ENCODE data around the gene PPM1F. TPM values are rescaled to one million over a fixed set of nuclear protein-coding genes. Genes with fewer than 3 reads are reported as not detected.

The PPM1F gene
- total and polyA plus RNA-seq, 10 of the 15 experiments (the other 5 are each of a cell fraction or from before 2014, with no cell fraction given) = 0.55 to 26.3 (median 9.7) TPM

- no peaks in the 10 kb centered on the region for H3K9me3 ChIP-seq (replicated peaks; ENCODE audit: control insufficient read depth, insufficient read depth, low read length)
- peak overlapping the region; percentile 71 for H2AFZ ChIP-seq (ENCODE audit: control insufficient read depth, low read depth, low read length)
- no peaks in the 10 kb centered on the region for H4K20me1 ChIP-seq (ENCODE audit: control insufficient read depth, insufficient read depth)
- H3K4me3 ChIP-seq = peak overlapping the region; percentile 76; the same call in 1 of the 2 replicates
- no peak for TF ChIP-seq LARP7 (IDR thresholded peaks at IDR 0.05)
- TF ChIP-seq NFYB (IDR thresholded peaks at IDR 0.05; ENCODE audit: insufficient read depth, low read depth, low read length) = no peak
- no peak for TF ChIP-seq BMI1 (IDR thresholded peaks at IDR 0.05; ENCODE audit: borderline replicate concordance)
- no peak for TF ChIP-seq BACH1 (IDR thresholded peaks at IDR 0.05; ENCODE audit: borderline replicate concordance)
- TF ChIP-seq ZNF622 (IDR thresholded peaks at IDR 0.05) = no peak
- no peak for TF ChIP-seq HDAC2 (IDR thresholded peaks at IDR 0.05)
- TF ChIP-seq BHLHE40 (IDR thresholded peaks at IDR 0.05; ENCODE audit: borderline replicate concordance in 1 of 2, low read depth in 2 of 2, low read length in 1 of 2) = no peak
- TF ChIP-seq DPF2 (IDR thresholded peaks at IDR 0.05) = no peak
- no peak for TF ChIP-seq ATF2 (IDR thresholded peaks at IDR 0.05; ENCODE audit: low read length)
- TF ChIP-seq ATF3 (IDR thresholded peaks at IDR 0.05; ENCODE audit: borderline replicate concordance, extremely low read depth, low read depth, low read length) = no peak
- TF ChIP-seq ZNF217 (IDR thresholded peaks at IDR 0.05) = no peak
- no peak for TF ChIP-seq PRDM15 (CRISPR knock-in tag; IDR thresholded peaks at IDR 0.05)
- TF ChIP-seq CHD2 (IDR thresholded peaks at IDR 0.05; ENCODE audit: borderline replicate concordance, low read depth, low read length) = no peak
- no peak for TF ChIP-seq MEF2B (IDR thresholded peaks at IDR 0.05; ENCODE audit: partially characterized antibody, poor library complexity, severe bottlenecking)
- no peak for TF ChIP-seq NKRF (conservative IDR thresholded peaks at IDR 0.05)
- ATAC-seq (no peak), FAIRE-seq (no peak), DNase-seq (ENCODE audit: low read depth, low spot score) (no peak)
- no TSS peak for BruUV-seq (replicated peaks)
- in situ Hi-C loops (cut with MboI) (loop anchor here (10.0 kb wide), 1 partner anchor 63 kb away; no protein-coding TSS in a partner anchor), intact Hi-C loops (cut with micrococcal nuclease; ENCODE audit: unreplicated experiment) (loop anchor here (1.0 to 10.0 kb wide), 7 partner anchors 15 to 1020 kb away; partner anchors contain the start of genes MAPK1 and PPM1F)
- WGBS (ENCODE audit: insufficient coverage, insufficient replicate concordance, low lambda C conversion rate, missing lambda C conversion rate) = 57% methylated on average over 8 of the region's 8 CpGs
- CTCF ChIA-PET = interaction anchor here (0.8 to 8.1 kb wide), 26 partner anchors 9 to 1022 kb away, joined by 3 to 82 read pairs (median 4); partner anchors contain the start of genes PPIL2 and PPM1F
- H3K36me3 ChIP-seq (ENCODE audit: control insufficient read depth in 2 of 2, insufficient read depth in 2 of 2, low read length in 1 of 2) = no peaks in the 10 kb centered on the region; a peak in 1 of 4 replicates
- peak overlapping the region; percentile 58; the same call in 1 of the 2 replicates for H3K9ac ChIP-seq (ENCODE audit: control insufficient read depth, insufficient read depth, low read length)
- peaks cover 16% of the 10 kb centered on the region for H3K4me1 ChIP-seq (ENCODE audit: control insufficient read depth, insufficient read depth, low read length)
- POLR2A ChIA-PET = interaction anchor here (1.4 kb wide), 1 partner anchor 175 kb away, joined by 4 read pairs; no protein-coding TSS in a partner anchor
- RAD21 ChIA-PET (ENCODE audit: unreplicated experiment) = interaction anchor here (0.6 to 2.5 kb wide), 8 partner anchors 12 to 1037 kb away, joined by 3 to 17 read pairs (median 4); partner anchors contain the start of gene PPM1F
- H3K79me2 ChIP-seq (ENCODE audit: control insufficient read depth, insufficient read depth, low read length) = no peaks in the 10 kb centered on the region
- no peak overlapping the region for H3K27ac ChIP-seq (ENCODE audit: control insufficient read depth, insufficient read depth)
- SMC1A ChIA-PET (ENCODE audit: uncharacterized antibody, unreplicated experiment) = interaction anchor here (0.9 to 1.8 kb wide), 8 partner anchors 12 to 286 kb away, joined by 3 to 14 read pairs (median 4); partner anchors contain the start of gene PPM1F
- H3K4me2 ChIP-seq (ENCODE audit: control insufficient read depth, insufficient read depth) = peak overlapping the region; percentile 98
- H3K27me3 ChIP-seq (replicated peaks in 1 of 2; ENCODE audit: control insufficient read depth in 2 of 2, insufficient read depth in 2 of 2, low read length in 1 of 2) = no peaks in the 10 kb centered on the region
Measured at GRCh38 chr22:21937821-21938070, 14.9 kb downstream of the PPM1F start.

All from GM12878 (cell line).